ENCODE results near the gene PNKP.

PNKP gene

GRCh38 chr19:49847731-49848696 is 19.4 kb downstream of the PNKP start:
- peak; percentile 86 for DNase-seq (ENCODE audit: low read depth)
- TF ChIP-seq, protein P1, sequence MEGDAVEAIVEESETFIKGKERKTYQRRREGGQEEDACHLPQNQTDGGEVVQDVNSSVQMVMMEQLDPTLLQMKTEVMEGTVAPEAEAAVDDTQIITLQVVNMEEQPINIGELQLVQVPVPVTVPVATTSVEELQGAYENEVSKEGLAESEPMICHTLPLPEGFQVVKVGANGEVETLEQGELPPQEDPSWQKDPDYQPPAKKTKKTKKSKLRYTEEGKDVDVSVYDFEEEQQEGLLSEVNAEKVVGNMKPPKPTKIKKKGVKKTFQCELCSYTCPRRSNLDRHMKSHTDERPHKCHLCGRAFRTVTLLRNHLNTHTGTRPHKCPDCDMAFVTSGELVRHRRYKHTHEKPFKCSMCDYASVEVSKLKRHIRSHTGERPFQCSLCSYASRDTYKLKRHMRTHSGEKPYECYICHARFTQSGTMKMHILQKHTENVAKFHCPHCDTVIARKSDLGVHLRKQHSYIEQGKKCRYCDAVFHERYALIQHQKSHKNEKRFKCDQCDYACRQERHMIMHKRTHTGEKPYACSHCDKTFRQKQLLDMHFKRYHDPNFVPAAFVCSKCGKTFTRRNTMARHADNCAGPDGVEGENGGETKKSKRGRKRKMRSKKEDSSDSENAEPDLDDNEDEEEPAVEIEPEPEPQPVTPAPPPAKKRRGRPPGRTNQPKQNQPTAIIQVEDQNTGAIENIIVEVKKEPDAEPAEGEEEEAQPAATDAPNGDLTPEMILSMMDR (conservative IDR thresholded peaks at IDR 0.05; ENCODE audit: low read depth, low read length), result no peak
- no peak overlapping the region for H3K4me3 ChIP-seq (ENCODE audit: low read length)

- no peak for DNase-seq (ENCODE audit: low read depth)
- no peak overlapping the region for H3K4me3 ChIP-seq (ENCODE audit: low read length)
- TF ChIP-seq, protein P1 (conservative IDR thresholded peaks at IDR 0.05; ENCODE audit: low read depth, low read length), result no peak
Observed at GRCh38 chr19:49846408-49846807, 21.0 kb downstream of the PNKP start.

GRCh38 chr19:49845414-49845813 is 22.0 kb downstream of the PNKP start:
- DNase-seq (ENCODE audit: low read depth), result no peak
- no peak overlapping the region for H3K4me3 ChIP-seq (ENCODE audit: low read length)
- TF ChIP-seq, protein P1 (conservative IDR thresholded peaks at IDR 0.05; ENCODE audit: low read depth, low read length), result no peak

DNA sequence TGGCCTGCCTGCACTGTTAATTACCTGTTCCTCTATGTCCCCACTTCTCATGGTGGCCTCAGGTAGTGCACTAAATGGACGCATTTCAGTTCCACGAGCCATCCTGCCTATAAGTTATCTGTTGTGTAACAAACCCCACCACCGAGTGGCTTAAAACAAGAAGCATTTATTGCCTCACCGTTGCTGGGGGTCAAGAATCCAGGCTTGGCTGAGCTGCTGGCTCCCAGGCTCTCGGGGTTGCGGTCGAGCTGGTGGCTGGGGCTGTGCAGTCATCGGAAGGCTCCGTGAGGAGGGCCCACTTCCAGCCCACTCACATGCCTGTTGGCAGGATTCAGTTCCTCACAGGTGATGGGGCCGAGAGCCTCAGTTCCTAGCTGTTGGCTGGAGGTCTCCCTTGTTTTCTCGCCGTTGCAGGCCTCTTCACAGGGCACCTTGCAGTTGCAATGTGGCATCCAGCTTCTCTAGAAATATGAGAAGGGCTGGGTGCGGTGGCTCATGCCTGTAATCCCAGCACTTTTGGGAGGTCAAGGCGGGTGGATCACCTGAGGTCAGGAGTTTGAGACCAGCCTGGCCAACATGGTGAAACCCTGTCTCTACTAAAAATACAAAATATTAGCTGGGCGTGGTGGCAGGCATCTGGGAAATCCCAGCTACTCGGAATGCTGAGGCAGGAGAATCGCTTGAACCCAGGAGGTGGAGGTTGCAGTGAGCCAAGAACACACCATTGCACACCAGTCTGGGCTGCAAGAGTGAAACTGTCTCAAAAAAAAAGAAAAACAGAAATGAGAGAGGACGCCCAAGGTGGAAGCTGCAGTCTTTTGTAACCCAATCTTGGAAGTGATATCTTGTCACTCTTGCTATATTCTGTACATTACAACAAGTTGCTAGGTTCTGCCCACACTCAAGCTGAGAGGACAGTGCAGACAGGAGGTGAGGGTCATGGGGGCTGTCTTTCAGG is 23.0 kb downstream of the PNKP start:
- TF ChIP-seq, protein P1 (conservative IDR thresholded peaks at IDR 0.05; ENCODE audit: low read depth, low read length), result no peak
- DNase-seq (ENCODE audit: low read depth), result no peak
- no peak overlapping the region for H3K4me3 ChIP-seq (ENCODE audit: low read length)

- no peak for DNase-seq (ENCODE audit: low read depth)
- no peak overlapping the region for H3K4me3 ChIP-seq (ENCODE audit: low read length)
- TF ChIP-seq, protein P1 (conservative IDR thresholded peaks at IDR 0.05; ENCODE audit: low read depth, low read length), result no peak
Observed at GRCh38 chr19:49843265-49843664, 24.1 kb downstream of the PNKP start.

DNA sequence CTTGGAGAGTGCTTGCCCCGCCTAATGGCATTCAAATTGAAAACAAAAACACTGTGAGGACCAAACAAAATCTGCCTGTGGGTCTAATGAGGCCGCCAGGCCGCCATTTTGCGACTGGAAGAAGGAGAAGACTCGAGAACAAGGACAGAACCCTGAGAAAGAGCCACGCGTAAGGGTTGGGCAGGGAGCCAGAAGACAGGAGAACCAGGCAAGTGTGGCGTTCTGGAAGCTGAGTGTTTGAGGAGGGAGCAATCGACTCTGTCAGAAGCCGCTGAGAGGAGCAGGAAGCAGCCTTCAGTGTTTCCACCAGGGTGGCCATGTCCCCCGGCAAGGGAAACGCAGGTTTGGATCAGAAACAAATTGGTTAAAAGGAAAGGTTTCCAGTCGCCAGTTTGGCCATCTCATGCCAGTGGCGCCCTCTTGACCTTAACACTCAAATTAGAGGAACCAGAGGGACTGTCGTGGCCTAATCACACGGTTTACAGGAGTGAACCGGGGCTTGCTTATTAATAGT is 26.6 kb downstream of the PNKP start:
- TF ChIP-seq, protein P1 (conservative IDR thresholded peaks at IDR 0.05; ENCODE audit: low read depth, low read length), result no peak

More for the DNA sequence above, 26.6 kb downstream of the PNKP start:
- DNase-seq (ENCODE audit: low read depth), result no peak
- H3K4me3 ChIP-seq (ENCODE audit: low read length), result no peak overlapping the region
